Measurements from ENCODE around the gene PAX2.

The PAX2 gene

DNA sequence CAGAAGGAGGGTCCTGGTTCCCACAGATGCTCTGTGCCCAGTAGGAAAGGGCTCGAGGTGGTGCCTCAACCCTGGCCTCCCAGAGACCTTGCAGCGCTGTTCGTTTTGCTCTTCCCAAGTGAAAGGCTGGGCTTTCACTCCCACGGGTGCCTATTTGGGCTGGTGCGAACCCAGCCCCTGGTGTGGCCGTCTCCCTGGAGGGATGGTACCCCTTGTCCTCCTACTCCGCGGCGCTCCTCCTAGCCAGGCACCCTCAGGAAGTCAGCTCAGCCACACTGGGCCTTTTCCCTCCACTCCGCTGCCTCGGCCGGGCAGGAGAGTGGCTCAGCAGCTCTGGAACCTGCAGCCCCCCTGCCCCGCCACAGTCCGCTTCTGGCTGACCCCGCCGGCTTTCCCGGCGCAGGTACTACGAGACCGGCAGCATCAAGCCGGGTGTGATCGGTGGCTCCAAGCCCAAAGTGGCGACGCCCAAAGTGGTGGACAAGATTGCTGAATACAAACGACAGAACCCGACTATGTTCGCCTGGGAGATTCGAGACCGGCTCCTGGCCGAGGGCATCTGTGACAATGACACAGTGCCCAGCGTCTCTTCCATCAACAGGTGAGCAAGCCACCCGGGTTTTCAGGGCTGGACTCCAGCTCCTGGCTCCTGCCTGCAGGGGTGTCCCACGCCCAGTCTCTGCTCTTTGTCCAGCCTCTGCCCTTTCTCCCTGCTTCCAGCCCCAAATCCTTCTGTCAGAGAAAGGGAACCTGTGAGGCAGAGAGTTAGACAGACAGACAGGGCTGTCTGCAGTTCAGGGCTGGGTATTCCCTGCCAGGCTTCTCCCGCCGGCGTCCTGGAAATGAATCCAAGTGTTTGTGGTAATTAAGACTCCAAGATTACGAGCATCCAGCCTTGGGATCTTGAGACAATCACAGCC lies 5.2 kb downstream of the PAX2 start:
- no peak for DNase-seq (ENCODE audit: low read depth in 1 of 2, low spot score in 1 of 2)

DNA sequence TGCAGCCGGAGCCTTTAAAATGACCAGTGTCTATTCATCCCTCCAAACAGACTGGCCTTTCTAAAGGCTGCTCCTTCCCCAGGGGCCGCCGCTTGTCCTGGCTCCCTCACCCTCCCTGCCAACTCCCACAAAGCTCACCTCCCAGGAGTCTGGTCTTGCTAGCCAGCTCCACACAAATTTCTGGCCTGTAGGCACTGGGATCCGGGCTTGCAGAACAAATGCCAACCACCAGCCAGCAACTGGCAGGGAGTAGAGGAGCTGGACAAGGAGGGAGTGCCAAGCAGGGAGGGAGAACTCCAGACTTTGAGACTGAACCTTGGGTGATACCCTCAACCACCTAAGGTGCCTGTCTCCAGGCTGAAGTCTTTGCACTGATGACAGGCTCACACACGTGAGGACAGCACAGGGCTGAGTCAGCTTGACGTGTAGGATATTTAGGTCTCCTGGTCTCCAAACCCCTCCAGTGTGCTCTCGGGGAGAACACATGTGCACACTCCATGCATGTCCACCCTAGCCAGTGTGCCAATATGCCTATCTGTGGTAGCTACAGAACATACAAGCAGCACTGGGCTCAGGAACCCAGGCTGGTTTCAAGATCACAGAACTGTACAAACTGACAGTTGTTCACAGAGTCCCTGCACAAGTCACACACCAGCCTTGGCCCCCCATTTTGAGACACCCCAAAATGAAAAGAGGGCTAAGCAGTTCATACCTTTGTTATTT lies 6.0 kb downstream of the PAX2 start:
- no peak for DNase-seq (ENCODE audit: low read depth in 1 of 2, low spot score in 1 of 2)

DNA sequence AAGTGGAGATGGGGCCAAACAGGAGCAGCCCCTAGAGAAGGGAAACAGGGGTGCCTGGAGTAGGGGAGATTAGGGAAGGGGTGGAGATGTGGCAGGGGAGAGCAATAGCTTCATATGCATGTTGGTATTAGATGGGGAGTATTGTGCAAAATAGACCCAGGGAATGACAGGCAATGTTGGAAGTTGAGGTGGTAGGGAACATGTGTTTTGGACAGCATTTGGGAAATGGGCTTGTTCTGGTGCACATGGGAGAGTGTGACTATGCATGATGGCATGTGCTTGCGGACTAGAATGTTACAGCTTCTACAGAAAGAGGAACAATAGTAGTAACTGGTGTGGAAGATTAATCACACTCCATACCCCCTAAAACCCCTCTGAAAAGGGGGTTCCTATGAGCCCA lies 10.4 kb downstream of the PAX2 start:
- no peak for DNase-seq (ENCODE audit: low read depth in 1 of 2, low spot score in 1 of 2)

- no peak for DNase-seq (ENCODE audit: low read depth in 1 of 2, low spot score in 1 of 2)
Measured at GRCh38 chr10:100759331-100759730, 13.9 kb downstream of the PAX2 start.

- DNase-seq (ENCODE audit: low read depth in 1 of 2, low spot score in 1 of 2): no peak
Measured at GRCh38 chr10:100760726-100761125, 15.3 kb downstream of the PAX2 start.

- DNase-seq (ENCODE audit: low read depth in 1 of 2, low spot score in 1 of 2): no peak
Measured at GRCh38 chr10:100761191-100761590, 15.8 kb downstream of the PAX2 start.

GRCh38 chr10:100763043-100763747 lies 17.8 kb downstream of the PAX2 start:
- no peak for DNase-seq (ENCODE audit: low read depth in 1 of 2, low spot score in 1 of 2)

- DNase-seq (ENCODE audit: low read depth in 1 of 2, low spot score in 1 of 2): no peak
Measured at GRCh38 chr10:100766693-100767421, 21.5 kb downstream of the PAX2 start.

DNA sequence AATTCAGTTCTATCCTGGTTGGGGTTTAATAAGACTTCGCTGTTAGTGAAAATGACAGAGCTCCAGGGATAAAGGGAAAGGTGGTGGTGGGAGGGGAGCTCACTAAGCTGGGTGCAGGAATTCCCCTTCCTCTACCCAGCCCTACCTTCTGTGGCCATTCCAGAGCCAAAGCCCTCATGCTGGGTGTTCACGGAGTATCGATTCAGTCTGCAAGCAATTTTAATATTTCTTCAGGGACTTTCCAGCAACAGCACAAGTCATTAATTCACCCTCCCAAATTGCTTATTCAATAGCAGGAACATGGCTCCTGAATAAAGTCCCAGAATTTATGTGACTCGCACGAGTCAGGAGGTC lies 22.0 kb downstream of the PAX2 start:
- DNase-seq (ENCODE audit: low read depth in 1 of 2, low spot score in 1 of 2): no peak

DNA sequence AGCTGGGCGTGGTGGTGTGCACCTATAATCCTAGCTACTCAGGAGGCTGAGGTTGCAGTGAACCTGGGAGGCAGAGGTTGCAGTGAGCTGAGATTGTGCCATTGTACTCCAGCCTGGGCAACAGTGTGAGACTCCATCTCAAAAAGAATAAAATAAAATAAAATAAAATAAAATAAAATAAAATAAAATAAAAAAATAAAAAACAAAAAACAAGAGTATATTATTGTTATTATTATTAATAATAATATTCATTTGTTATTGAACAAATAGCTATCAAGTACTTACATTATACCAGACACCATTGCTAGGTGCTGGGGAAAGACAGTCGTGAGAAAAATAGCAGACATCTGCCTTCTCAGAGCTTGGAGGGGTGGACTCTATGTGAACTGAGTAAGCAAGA lies 24.1 kb downstream of the PAX2 start:
- no peak for DNase-seq (ENCODE audit: low read depth in 1 of 2, low spot score in 1 of 2)

DNA sequence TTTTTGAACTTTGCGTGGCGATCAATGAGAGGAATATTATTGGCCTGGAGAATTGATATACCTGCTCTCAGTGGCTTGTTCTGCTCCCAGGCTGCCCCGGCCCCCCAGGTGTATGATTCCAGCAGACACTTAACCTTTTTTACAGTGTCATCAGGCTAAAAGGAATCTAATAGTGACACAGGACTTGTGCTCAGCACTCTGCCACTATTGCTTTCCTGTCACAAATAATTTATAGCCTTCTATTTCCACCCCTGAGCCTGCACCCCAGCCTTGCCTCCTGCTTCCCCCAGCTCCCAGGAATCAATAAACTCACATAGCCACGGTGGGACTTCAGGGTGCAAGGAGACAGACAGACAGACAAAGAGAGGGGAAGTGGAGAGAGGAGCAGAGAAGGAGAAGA lies 28.3 kb downstream of the PAX2 start:
- DNase-seq (ENCODE audit: low read depth in 1 of 2, low spot score in 1 of 2): no peak

DNA sequence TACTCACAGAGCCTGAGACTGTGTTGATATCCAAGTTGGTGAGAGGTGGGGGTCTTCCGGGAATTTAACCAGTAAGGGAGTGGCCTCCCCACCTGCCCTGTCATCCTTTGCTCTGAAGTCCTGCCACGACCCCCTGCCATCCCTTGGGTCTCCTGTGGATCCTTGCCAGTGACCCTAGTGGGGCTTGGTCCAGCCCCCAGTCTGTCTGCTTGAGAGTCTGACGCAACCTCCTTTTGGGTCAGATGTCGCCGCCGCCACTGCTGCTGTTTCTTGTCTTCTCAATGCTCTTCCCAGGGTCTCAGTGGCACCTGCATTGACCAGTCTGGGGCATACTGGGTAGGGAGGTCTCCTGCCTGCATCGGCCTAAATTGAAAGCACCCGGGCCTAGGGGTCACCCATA lies 28.8 kb downstream of the PAX2 start:
- DNase-seq (ENCODE audit: low read depth in 1 of 2, low spot score in 1 of 2): no peak

GRCh38 chr10:100774876-100775275 lies 29.5 kb downstream of the PAX2 start:
- DNase-seq (ENCODE audit: low read depth in 1 of 2, low spot score in 1 of 2): no peak

DNA sequence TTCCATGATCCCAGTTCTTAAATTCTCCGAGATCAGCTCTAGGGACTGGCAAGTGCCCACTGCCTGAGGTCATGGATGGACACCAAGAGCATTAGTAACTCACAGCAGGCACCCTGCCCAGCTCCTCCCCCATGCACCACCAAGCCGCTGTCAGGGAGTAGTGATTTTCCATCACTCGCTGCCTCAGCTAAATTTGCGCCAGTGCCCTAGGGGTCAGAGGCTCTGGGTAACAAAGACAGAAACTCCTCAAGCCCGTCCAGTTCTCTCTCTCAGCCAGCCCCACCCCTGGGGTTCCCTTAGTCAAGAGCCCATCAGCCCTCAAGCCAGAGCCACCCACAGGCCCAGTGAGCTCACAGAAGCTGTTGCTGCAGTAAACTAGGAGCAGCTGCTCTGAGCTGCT lies 30.0 kb downstream of the PAX2 start:
- DNase-seq (ENCODE audit: low read depth in 1 of 2, low spot score in 1 of 2): no peak

DNA sequence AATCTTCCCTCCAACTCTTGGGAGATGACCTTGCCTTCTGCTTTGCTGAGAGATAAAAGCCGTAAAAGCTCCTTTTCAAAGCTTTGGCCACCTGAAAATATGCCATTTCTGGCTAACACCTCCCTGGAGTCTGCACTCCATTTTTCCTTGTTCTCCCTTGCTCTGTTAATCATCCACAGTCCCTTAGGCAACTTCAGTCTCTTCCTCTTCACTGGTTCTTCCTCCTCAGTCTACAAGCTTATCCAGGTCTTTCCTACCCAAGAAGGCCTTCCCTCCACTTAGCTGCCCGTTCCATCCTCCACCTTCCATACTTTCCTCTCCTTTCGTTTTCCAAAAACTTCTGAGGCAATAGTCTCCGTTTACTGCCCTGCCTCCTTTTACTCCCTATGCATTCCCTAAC lies 30.5 kb downstream of the PAX2 start:
- no peak for DNase-seq (ENCODE audit: low read depth in 1 of 2, low spot score in 1 of 2)

GRCh38 chr10:100776671-100777070 lies 31.3 kb downstream of the PAX2 start:
- no peak for DNase-seq (ENCODE audit: low read depth in 1 of 2, low spot score in 1 of 2)

DNA sequence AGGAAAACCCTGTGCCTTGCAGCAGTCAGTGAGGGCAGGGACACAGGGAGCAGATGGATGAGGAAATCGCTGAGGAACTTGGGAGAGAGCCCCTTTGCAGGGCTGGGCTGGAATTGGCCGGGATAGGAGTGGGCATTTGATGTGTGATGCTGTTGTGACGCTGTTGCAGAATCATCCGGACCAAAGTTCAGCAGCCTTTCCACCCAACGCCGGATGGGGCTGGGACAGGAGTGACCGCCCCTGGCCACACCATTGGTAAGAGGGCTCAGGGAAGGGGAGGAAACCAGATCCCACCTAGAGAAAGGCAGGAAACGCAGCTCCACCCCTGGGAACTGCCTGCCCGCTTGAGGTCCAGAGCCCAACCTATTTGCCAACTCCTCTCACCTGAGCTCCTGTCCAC lies 33.9 kb downstream of the PAX2 start:
- no peak for DNase-seq (ENCODE audit: low read depth in 1 of 2, low spot score in 1 of 2)

GRCh38 chr10:100780324-100780723 lies 34.9 kb downstream of the PAX2 start:
- DNase-seq (ENCODE audit: low read depth in 1 of 2, low spot score in 1 of 2): no peak

GRCh38 chr10:100781145-100781665 lies 35.8 kb downstream of the PAX2 start:
- DNase-seq (ENCODE audit: low read depth in 1 of 2, low spot score in 1 of 2): no peak

GRCh38 chr10:100782461-100783244 lies 37.3 kb downstream of the PAX2 start:
- no peak for DNase-seq (ENCODE audit: low read depth in 1 of 2, low spot score in 1 of 2)
